ENCODE measurements around the gene INSC.

Gene INSC

GRCh38 chr11:15199693-15200092 is 85.0 kb downstream of the INSC start:
- TF ChIP-seq RARB (CRISPR knock-in tag; IDR thresholded peaks at IDR 0.05) = no peak
- no peak for TF ChIP-seq SNAI2 (CRISPR knock-in tag; IDR thresholded peaks at IDR 0.05)
- no peak for TF ChIP-seq ZFP3 (CRISPR knock-in tag; IDR thresholded peaks at IDR 0.05)
- TF ChIP-seq BACH2 (CRISPR knock-in tag; IDR thresholded peaks at IDR 0.05; ENCODE audit: borderline replicate concordance) = no peak
- TF ChIP-seq PATZ1 (CRISPR knock-in tag; IDR thresholded peaks at IDR 0.05; ENCODE audit: borderline replicate concordance) = no peak
- no peak for TF ChIP-seq PPARA (CRISPR knock-in tag; IDR thresholded peaks at IDR 0.05; ENCODE audit: borderline replicate concordance)
- TF ChIP-seq OSR1 (CRISPR knock-in tag; IDR thresholded peaks at IDR 0.05) = no peak
- TF ChIP-seq ARNTL (CRISPR knock-in tag; IDR thresholded peaks at IDR 0.05; ENCODE audit: borderline replicate concordance, low read depth) = no peak
- TF ChIP-seq ZC3H10 (CRISPR knock-in tag; IDR thresholded peaks at IDR 0.05) = no peak
- no peak for TF ChIP-seq ZNF70 (CRISPR knock-in tag; IDR thresholded peaks at IDR 0.05)
- no peak for TF ChIP-seq GLIS3 (CRISPR knock-in tag; IDR thresholded peaks at IDR 0.05)
- no peak for TF ChIP-seq TSHZ2 (CRISPR knock-in tag; IDR thresholded peaks at IDR 0.05)
- no peak for TF ChIP-seq TCF4 (CRISPR knock-in tag; IDR thresholded peaks at IDR 0.05; ENCODE audit: borderline replicate concordance)
- no peak for TF ChIP-seq CSDC2 (CRISPR knock-in tag; IDR thresholded peaks at IDR 0.05)
- no peak for TF ChIP-seq ESRRG (CRISPR knock-in tag; IDR thresholded peaks at IDR 0.05)
- TF ChIP-seq ZNF565 (CRISPR knock-in tag; conservative IDR thresholded peaks at IDR 0.05; ENCODE audit: low read depth) = no peak
- no peak for ATAC-seq

DNA sequence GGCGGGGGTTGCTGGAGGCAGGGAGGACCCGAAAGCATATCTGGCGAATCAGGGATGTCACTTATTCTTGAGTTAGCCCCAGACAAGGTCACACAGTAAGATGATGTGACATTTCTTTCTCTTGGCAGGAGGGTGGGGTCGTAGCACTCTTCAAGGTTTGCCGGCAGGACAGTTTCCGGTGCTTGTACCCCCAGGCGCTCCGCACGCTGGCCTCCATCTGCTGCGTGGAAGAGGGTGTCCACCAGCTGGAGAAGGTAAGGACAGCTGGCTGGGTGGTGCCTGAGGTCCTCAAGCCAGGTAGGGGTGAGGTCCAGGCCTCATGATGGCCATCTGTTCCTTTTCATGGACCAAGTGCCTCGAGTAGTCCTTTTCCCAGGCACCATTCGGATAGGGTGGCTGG is 86.0 kb downstream of the INSC start:
- ATAC-seq = no peak
- TF ChIP-seq ARNTL (CRISPR knock-in tag; IDR thresholded peaks at IDR 0.05; ENCODE audit: borderline replicate concordance, low read depth) (no peak), ZNF70 (CRISPR knock-in tag; IDR thresholded peaks at IDR 0.05) (no peak), PPARA (CRISPR knock-in tag; IDR thresholded peaks at IDR 0.05; ENCODE audit: borderline replicate concordance) (no peak), TSHZ2 (CRISPR knock-in tag; IDR thresholded peaks at IDR 0.05) (no peak), OSR1 (CRISPR knock-in tag; IDR thresholded peaks at IDR 0.05) (no peak), ZNF8 (CRISPR knock-in tag; IDR thresholded peaks at IDR 0.05) (no peak), ZFP3 (CRISPR knock-in tag; IDR thresholded peaks at IDR 0.05) (no peak)

DNA sequence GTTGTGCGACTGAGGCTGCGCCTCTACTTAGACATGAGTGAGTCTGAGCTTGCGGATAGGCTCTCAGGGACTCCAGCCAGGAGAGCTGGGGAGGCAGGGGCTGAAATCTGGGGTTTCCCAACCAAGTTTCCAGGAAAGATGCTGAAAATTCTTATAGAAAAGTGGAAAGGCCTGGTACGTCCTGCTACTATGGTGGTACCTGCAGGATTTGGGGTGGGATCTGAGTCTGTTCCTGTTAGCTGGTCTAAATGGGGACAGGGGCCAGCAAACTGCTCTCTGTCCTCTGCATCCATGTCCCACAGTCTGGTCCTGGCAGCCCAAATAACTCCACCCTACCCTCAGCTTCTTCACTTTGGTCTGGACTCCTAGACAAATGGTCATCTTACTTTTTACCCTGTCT is 86.9 kb downstream of the INSC start:
- ATAC-seq = no peak
- TF ChIP-seq BACH2 (CRISPR knock-in tag; IDR thresholded peaks at IDR 0.05; ENCODE audit: borderline replicate concordance) (no peak), ZC3H10 (CRISPR knock-in tag; IDR thresholded peaks at IDR 0.05) (no peak), CSDC2 (CRISPR knock-in tag; IDR thresholded peaks at IDR 0.05) (no peak), TOX (CRISPR knock-in tag; IDR thresholded peaks at IDR 0.05; ENCODE audit: borderline replicate concordance) (no peak), PPARA (CRISPR knock-in tag; IDR thresholded peaks at IDR 0.05; ENCODE audit: borderline replicate concordance) (no peak), ZNF565 (CRISPR knock-in tag; conservative IDR thresholded peaks at IDR 0.05; ENCODE audit: low read depth) (no peak), ZNF8 (CRISPR knock-in tag; IDR thresholded peaks at IDR 0.05) (no peak), CREB5 (CRISPR knock-in tag; IDR thresholded peaks at IDR 0.05; ENCODE audit: low read depth) (no peak), PATZ1 (CRISPR knock-in tag; IDR thresholded peaks at IDR 0.05; ENCODE audit: borderline replicate concordance) (no peak), ZNF70 (CRISPR knock-in tag; IDR thresholded peaks at IDR 0.05) (no peak), TCF4 (CRISPR knock-in tag; IDR thresholded peaks at IDR 0.05; ENCODE audit: borderline replicate concordance) (no peak), RARB (CRISPR knock-in tag; IDR thresholded peaks at IDR 0.05) (no peak), ESRRG (CRISPR knock-in tag; IDR thresholded peaks at IDR 0.05) (no peak), OSR1 (CRISPR knock-in tag; IDR thresholded peaks at IDR 0.05) (no peak), ISL1 (CRISPR knock-in tag; IDR thresholded peaks at IDR 0.05) (no peak)
- TF ChIP-seq, protein P1, sequence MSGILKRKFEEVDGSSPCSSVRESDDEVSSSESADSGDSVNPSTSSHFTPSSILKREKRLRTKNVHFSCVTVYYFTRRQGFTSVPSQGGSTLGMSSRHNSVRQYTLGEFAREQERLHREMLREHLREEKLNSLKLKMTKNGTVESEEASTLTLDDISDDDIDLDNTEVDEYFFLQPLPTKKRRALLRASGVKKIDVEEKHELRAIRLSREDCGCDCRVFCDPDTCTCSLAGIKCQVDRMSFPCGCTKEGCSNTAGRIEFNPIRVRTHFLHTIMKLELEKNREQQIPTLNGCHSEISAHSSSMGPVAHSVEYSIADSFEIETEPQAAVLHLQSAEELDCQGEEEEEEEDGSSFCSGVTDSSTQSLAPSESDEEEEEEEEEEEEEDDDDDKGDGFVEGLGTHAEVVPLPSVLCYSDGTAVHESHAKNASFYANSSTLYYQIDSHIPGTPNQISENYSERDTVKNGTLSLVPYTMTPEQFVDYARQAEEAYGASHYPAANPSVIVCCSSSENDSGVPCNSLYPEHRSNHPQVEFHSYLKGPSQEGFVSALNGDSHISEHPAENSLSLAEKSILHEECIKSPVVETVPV (CRISPR knock-in tag; IDR thresholded peaks at IDR 0.05) = no peak
